ENCODE measurements around the gene GRHL3. TPM values are rescaled to one million over a fixed set of nuclear protein-coding genes. Genes with fewer than 3 reads are reported as not detected.
A peak's percentile ranks its signal among the peaks of the same experiment; 100 is the strongest.

GRHL3 gene
- total RNA-seq, 2 experiments from 2014 or later = not detected

DNA sequence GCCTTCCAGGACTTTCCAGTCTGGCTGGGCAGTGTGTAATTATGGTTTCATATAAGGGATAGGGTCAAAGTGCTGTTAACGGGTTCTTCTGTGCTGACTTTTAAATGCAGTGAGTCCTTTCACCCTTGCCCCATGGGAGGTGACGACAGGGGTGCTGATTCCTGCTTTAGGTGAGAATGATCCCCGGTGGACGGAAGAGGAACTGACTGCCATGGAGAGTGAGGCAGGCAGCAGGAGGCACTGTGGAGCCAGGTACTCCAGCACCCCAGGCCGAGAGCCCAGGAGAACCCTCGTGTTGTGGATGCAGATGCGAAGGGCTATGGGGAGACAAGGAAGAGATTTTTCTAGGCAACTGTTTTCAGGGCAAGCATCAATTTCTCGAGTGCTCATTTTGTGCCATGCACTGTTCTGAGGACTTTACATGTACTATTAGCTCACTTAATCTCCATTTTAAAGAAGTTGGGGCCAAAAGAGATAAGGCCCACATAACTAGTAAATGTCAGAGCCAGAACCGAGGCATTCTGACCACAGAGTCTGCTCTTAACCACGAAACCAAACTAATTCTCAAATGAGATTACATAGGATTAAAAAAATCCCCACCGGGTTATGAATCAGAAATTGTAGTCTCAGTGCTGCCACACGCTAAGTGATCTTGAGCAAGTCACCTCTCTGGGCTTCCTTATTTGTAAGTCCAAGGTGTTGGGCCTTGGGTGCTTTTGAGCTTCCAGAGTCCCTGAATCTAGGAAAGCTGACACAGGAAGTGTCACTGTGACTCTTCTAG lies 66.2 kb downstream of the GRHL3 start:
- ATAC-seq (ENCODE audit: poor library complexity) = peak; percentile 79
- no peak overlapping the region for H3K4me3 Mint-ChIP-seq
- H3K36me3 Mint-ChIP-seq (ENCODE audit: low read depth) = peaks cover 40% of the 10 kb centered on the region
- ChIA-PET POLR2A (no interaction called here), CTCF (interaction anchor here (0.6 to 1.2 kb wide), 5 partner anchors 30 to 235 kb away, joined by 3 to 4 read pairs (median 3); partner anchors contain the start of gene NIPAL3)
- H3K27ac ChIP-seq (ENCODE audit: low read depth in 1 of 2, low read length in 2 of 2) = no peak overlapping the region
- no peak overlapping the region for H3K4me3 ChIP-seq (ENCODE audit: low read length)
- peaks cover 5% of the 10 kb centered on the region for H3K4me1 Mint-ChIP-seq (ENCODE audit: low read depth)
- no peak overlapping the region for H3K27ac Mint-ChIP-seq
- TF ChIP-seq, protein P1, sequence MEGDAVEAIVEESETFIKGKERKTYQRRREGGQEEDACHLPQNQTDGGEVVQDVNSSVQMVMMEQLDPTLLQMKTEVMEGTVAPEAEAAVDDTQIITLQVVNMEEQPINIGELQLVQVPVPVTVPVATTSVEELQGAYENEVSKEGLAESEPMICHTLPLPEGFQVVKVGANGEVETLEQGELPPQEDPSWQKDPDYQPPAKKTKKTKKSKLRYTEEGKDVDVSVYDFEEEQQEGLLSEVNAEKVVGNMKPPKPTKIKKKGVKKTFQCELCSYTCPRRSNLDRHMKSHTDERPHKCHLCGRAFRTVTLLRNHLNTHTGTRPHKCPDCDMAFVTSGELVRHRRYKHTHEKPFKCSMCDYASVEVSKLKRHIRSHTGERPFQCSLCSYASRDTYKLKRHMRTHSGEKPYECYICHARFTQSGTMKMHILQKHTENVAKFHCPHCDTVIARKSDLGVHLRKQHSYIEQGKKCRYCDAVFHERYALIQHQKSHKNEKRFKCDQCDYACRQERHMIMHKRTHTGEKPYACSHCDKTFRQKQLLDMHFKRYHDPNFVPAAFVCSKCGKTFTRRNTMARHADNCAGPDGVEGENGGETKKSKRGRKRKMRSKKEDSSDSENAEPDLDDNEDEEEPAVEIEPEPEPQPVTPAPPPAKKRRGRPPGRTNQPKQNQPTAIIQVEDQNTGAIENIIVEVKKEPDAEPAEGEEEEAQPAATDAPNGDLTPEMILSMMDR (IDR thresholded peaks at IDR 0.05) = peak; percentile 32
- H3K36me3 ChIP-seq (ENCODE audit: insufficient read depth, low read length) = no peaks in the 10 kb centered on the region
- intact Hi-C loops (cut with DNase I, micrococcal nuclease) = loop anchor here in 1 of 2 experiments (5.0 kb wide), 1 partner anchor 442 kb away; no protein-coding TSS in a partner anchor
- H3K9me3 ChIP-seq (ENCODE audit: control insufficient read depth in 1 of 2, insufficient read depth in 1 of 2, low read length in 2 of 2) = no peaks in the 10 kb centered on the region
- no peaks in the 10 kb centered on the region for H3K27me3 Mint-ChIP-seq
- peaks cover 27% of the 10 kb centered on the region for H3K4me1 ChIP-seq (ENCODE audit: insufficient read depth, low read length)
- H3K9me3 Mint-ChIP-seq = no peaks in the 10 kb centered on the region
- DNase-seq = peak in 10 of 14 experiments; percentile 14 to 62 (median 28)
- H3K27me3 ChIP-seq (ENCODE audit: control insufficient read depth in 1 of 2, insufficient read depth in 2 of 2, low read length in 2 of 2) = no peaks in the 10 kb centered on the region

- H3K4me1 ChIP-seq (ENCODE audit: insufficient read depth, low read length) = peaks cover 32% of the 10 kb centered on the region
- H3K27ac ChIP-seq (ENCODE audit: low read depth in 1 of 2, low read length in 2 of 2) = no peak overlapping the region
- no peaks in the 10 kb centered on the region for H3K36me3 ChIP-seq (ENCODE audit: insufficient read depth, low read length)
- Mint-ChIP-seq H3K27me3 (no peaks in the 10 kb centered on the region), H3K4me3 (no peak overlapping the region), H3K36me3 (ENCODE audit: low read depth) (peaks cover 39% of the 10 kb centered on the region), H3K4me1 (ENCODE audit: low read depth) (peaks cover 7% of the 10 kb centered on the region), H3K27ac (no peak overlapping the region), H3K9me3 (no peaks in the 10 kb centered on the region)
- H3K4me3 ChIP-seq (ENCODE audit: low read length) = no peak overlapping the region
- intact Hi-C loops (cut with DNase I, micrococcal nuclease) = loop anchor here in 1 of 2 experiments (5.0 kb wide), 1 partner anchor 441 kb away; no protein-coding TSS in a partner anchor
- ChIA-PET CTCF (interaction anchor here (0.6 to 1.2 kb wide), 4 partner anchors 29 to 236 kb away, joined by 3 to 4 read pairs (median 3); partner anchors contain the start of gene NIPAL3), POLR2A (no interaction called here)
- DNase-seq = no peak
- TF ChIP-seq, protein P1 (IDR thresholded peaks at IDR 0.05) = no peak
- H3K9me3 ChIP-seq (ENCODE audit: control insufficient read depth in 1 of 2, insufficient read depth in 1 of 2, low read length in 2 of 2) = no peaks in the 10 kb centered on the region
- ATAC-seq (ENCODE audit: poor library complexity) = no peak
- no peaks in the 10 kb centered on the region for H3K27me3 ChIP-seq (ENCODE audit: control insufficient read depth in 1 of 2, insufficient read depth in 2 of 2, low read length in 2 of 2)
Observed at GRCh38 chr1:24386241-24386640, 67.1 kb downstream of the GRHL3 start.

DNA sequence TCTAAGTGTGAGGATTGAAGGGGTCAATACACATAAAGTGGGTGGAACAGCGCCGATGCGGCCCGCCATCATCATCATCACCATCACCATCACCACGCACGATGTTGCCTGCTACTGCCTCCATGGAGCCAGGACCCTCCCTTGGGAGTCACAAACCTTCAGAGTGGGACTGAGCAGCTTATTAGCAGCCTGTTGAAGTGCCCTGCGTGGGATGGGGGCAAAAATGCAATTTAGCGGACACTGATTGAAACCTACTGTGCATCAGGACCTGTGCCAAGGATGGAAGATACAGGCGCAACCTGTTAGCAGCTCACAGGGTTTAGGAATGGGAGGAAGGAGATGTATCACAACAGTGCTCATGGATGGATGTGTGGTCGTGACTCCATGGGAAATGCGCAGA lies 67.8 kb downstream of the GRHL3 start:
- H3K4me3 Mint-ChIP-seq = no peak overlapping the region
- ChIA-PET CTCF (interaction anchor here (0.8 to 1.3 kb wide), 2 partner anchors 13 to 237 kb away, joined by 3 to 5 read pairs; no protein-coding TSS in a partner anchor), POLR2A (no interaction called here)
- H3K9me3 Mint-ChIP-seq = no peaks in the 10 kb centered on the region
- ATAC-seq (ENCODE audit: poor library complexity) = no peak
- TF ChIP-seq, protein P1 (IDR thresholded peaks at IDR 0.05) = no peak
- no peaks in the 10 kb centered on the region for H3K27me3 Mint-ChIP-seq
- intact Hi-C loops (cut with DNase I, micrococcal nuclease) = loop anchor here in 1 of 2 experiments (5.0 kb wide), 1 partner anchor 440 kb away; no protein-coding TSS in a partner anchor
- DNase-seq = no peak
- Histone ChIP-seq H3K4me3 (ENCODE audit: low read length) (no peak overlapping the region), H3K27ac (ENCODE audit: low read depth in 1 of 2, low read length in 2 of 2) (no peak overlapping the region), H3K4me1 (ENCODE audit: insufficient read depth, low read length) (peaks cover 37% of the 10 kb centered on the region), H3K27me3 (ENCODE audit: control insufficient read depth in 1 of 2, insufficient read depth in 2 of 2, low read length in 2 of 2) (no peaks in the 10 kb centered on the region), H3K36me3 (ENCODE audit: insufficient read depth, low read length) (no peaks in the 10 kb centered on the region), H3K9me3 (ENCODE audit: control insufficient read depth in 1 of 2, insufficient read depth in 1 of 2, low read length in 2 of 2) (no peaks in the 10 kb centered on the region)
- H3K36me3 Mint-ChIP-seq (ENCODE audit: low read depth) = peaks cover 34% of the 10 kb centered on the region
- no peak overlapping the region for H3K27ac Mint-ChIP-seq
- peaks cover 14% of the 10 kb centered on the region for H3K4me1 Mint-ChIP-seq (ENCODE audit: low read depth)

Data from CD4-positive, alpha-beta T cell (primary cell).